OCI-LY7 (cell line): ENCODE data around the gene MAP2K5.

Experiments
- CTCF ChIP-seq: fragments of 200-600 bp; sonication (generic); conservative IDR thresholded peaks from 2 replicates; pipeline ENCODE4 v1.5.1; 2014; ENCODE audit warnings: mild to moderate bottlenecking, antibody characterized with exemption, low read length, moderate library complexity, mixed read lengths
- EZH2phosphoT487 ChIP-seq: fragments of 200-600 bp; sonication (generic); IDR thresholded peaks from 2 replicates; pipeline ENCODE4 v1.6.1; 2018; ENCODE audit warnings: low read depth, borderline replicate concordance, mild to moderate bottlenecking, mixed run types, antibody characterized with exemption, low read length, moderate library complexity, mixed read lengths

- TF ChIP-seq CTCF (no peak), EZH2phosphoT487 (no peak)
These were observed 830 bp downstream of the MAP2K5 start for GRCh38 chr15:67543348-67543718.
